Coronary artery (tissue), 2 donors: Measurements from ENCODE around the gene P2RY1.

Experiments
- DNase-seq: peaks from one replicate; pipeline ENCODE4 v3.0.0-alpha.2; 2017; ENCODE audit warnings: low spot score
- H3K27ac ChIP-seq, 2 donors: fragments of 200-600 bp; sonication (generic); one replicate each; pipeline ENCODE4 v1.5.1; 2016 to 2019
- H3K4me3 ChIP-seq: fragments of 200-600 bp; sonication (generic); 2 replicates; pipeline ENCODE4 v1.5.1; 2016; ENCODE audit warnings: mild to moderate bottlenecking, moderate library complexity
- CTCF ChIP-seq: fragments of 200-600 bp; sonication (generic); IDR thresholded peaks from one replicate; pipeline ENCODE4 v1.5.1; 2019; ENCODE audit warnings: antibody characterized with exemption

P2RY1 gene

GRCh38 chr3:152817400-152817799 lies 17.5 kb upstream of the P2RY1 start:
- Histone ChIP-seq H3K4me3 (no peak overlapping the region), H3K27ac (no peak overlapping the region)
- DNase-seq: no peak
- TF ChIP-seq CTCF: no peak

DNA sequence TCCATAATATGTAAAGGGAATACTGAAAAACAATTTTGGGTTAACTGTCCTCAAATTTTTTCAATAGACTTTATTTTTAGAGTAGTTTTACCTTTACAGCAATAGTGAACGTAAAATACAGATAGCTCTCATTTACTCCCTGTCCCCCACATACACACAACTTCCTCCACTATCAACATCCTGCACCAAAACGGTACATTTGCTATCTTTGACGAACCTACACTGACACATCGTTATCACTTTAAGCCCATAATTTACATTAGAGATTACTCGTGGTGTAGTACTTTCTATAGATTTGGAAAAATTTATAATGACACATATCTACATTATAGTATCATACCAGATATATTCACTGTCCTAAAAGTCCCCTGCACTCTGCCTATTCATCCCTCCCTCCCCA lies 16.9 kb upstream of the P2RY1 start:
- H3K4me3 ChIP-seq: no peak overlapping the region
- no peak for DNase-seq
- no peak for TF ChIP-seq CTCF
- H3K27ac ChIP-seq: no peak overlapping the region

DNA sequence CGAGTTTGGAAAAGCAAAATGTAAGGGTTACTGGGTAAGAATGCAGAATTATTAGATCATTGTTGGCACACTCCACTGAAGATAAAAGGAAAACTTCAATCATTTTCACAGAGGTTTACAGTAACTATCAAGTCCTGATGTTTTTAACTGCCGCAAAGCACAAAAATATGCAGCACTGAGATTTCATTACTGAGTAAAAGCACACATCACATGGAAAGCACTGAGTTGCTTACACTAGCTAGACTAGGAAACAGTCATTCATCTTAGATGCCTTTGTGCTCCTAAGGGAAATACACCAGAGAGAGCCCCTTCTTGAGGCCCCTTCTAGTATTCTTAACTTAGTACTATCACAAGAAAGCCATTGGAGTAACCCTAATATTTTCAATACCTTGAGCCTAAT lies 11.8 kb upstream of the P2RY1 start:
- DNase-seq: no peak
- no peak for TF ChIP-seq CTCF
- H3K27ac ChIP-seq: no peak overlapping the region
- H3K4me3 ChIP-seq: no peak overlapping the region

DNA sequence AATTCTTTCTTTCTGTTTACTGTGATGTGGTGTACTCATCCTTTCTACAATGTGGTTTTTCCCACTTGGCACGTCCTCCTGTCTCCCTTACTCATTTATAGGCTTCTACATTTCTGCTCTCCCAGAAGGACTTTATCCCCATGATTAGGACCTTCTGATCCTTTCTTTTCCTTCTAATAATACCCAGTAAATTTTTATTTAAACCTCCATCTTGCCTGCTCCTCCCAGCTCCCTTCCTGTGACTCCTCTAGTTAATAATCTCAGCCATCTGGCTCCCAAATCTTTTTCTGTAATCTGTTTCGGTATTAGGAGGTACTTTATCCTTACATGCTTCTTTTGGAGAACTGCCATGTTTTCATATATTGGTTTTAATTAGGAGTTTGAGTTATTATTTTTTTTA lies 11.2 kb upstream of the P2RY1 start:
- no peak for TF ChIP-seq CTCF
- DNase-seq: no peak
- Histone ChIP-seq H3K4me3 (no peak overlapping the region), H3K27ac (no peak overlapping the region)

- no peak for TF ChIP-seq CTCF
- no peak for DNase-seq
- Histone ChIP-seq H3K27ac (no peak overlapping the region), H3K4me3 (no peak overlapping the region)
Measured at GRCh38 chr3:152825566-152825965, 9.4 kb upstream of the P2RY1 start.

DNA sequence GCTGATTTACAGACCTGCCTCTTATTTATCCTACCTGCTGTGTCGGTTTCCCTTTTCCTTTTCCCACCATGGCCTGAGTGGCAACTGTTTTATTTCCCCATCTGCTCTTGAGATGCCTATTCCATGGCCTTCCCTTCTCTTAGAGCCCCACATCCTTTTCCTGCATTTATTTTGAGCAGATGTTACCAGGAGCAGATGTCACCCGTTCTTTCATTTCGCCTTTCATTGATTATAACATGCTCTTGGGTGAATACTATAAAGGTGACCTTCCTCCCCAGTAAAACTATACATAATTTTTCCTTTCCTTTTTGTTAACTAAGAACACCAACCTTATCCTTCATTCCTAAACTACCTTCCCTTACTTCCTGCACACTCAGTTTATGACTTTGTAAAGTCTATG lies 8.5 kb upstream of the P2RY1 start:
- DNase-seq: no peak
- Histone ChIP-seq H3K4me3 (no peak overlapping the region), H3K27ac (no peak overlapping the region)
- no peak for TF ChIP-seq CTCF

DNA sequence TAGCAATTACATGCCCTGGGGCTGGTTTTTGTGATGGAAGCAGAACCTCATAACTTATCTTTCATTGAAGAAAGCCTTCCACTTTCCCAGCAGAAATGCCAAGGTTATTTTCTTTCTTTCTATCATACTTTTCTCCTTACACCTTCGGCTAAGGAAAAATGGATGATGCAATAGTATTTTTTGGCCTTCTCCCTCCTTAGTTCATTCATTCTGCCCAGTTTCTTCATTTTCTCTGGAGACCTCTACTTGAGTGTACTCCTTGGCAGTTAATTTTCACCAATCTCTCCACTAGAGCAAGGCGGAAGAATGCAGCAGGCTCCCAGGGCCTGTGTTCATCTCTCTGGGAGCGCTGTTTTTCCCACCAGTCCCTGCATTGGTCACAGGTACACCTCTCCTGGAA lies 7.6 kb upstream of the P2RY1 start:
- no peak for DNase-seq
- Histone ChIP-seq H3K4me3 (no peak overlapping the region), H3K27ac (no peak overlapping the region)
- no peak for TF ChIP-seq CTCF
